DMS53 (cell line): ENCODE data around the gene RUSC1.

Experiments used
- DNase-seq: peaks from one replicate; lab custom pipeline; 2025; lab: John Stamatoyannopoulos, UW

Gene RUSC1

GRCh38 chr1:155295942-155296267 lies 24.8 kb upstream of the RUSC1 start:
- DNase-seq, result no peak

GRCh38 chr1:155296661-155297060 lies 24.0 kb upstream of the RUSC1 start:
- no peak for DNase-seq

GRCh38 chr1:155297384-155297783 lies 23.3 kb upstream of the RUSC1 start:
- no peak for DNase-seq

GRCh38 chr1:155300024-155300423 lies 20.7 kb upstream of the RUSC1 start:
- DNase-seq, result no peak

- no peak for DNase-seq
Measured at GRCh38 chr1:155300553-155301329, 20.0 kb upstream of the RUSC1 start.

GRCh38 chr1:155301342-155301841 lies 19.3 kb upstream of the RUSC1 start, which contains the start of gene PKLR:
Gene PKLR (minus strand): TSS chr1:155301438. CDS start chr1:155301395, 43 bp downstream.
- no peak for DNase-seq

- peak; percentile 66 for DNase-seq
Measured at GRCh38 chr1:155304558-155305063, 16.1 kb upstream of the RUSC1 start.

GRCh38 chr1:155305881-155306391 lies 14.8 kb upstream of the RUSC1 start:
- DNase-seq, result no peak

GRCh38 chr1:155307247-155307740 lies 13.4 kb upstream of the RUSC1 start:
- peak; percentile 46 for DNase-seq

GRCh38 chr1:155308493-155309422 lies 11.9 kb upstream of the RUSC1 start, which contains the start of gene FDPS:
Gene FDPS (plus strand): TSS chr1:155308866. CDS start chr1:155309790, 924 bp downstream.
- peak; percentile 99 for DNase-seq

GRCh38 chr1:155309423-155310021 lies 11.2 kb upstream of the RUSC1 start:
- DNase-seq, result peak; percentile 48

GRCh38 chr1:155313261-155313660 lies 7.4 kb upstream of the RUSC1 start:
- DNase-seq, result no peak

GRCh38 chr1:155316922-155317321 lies 3.8 kb upstream of the RUSC1 start:
- no peak for DNase-seq

GRCh38 chr1:155318082-155318481 lies 2.6 kb upstream of the RUSC1 start:
- no peak for DNase-seq

- no peak for DNase-seq
Measured at GRCh38 chr1:155319536-155319935, 1.2 kb upstream of the RUSC1 start.

- DNase-seq, result no peak
Measured at GRCh38 chr1:155320252-155320651, 442 bp upstream of the RUSC1 start.

GRCh38 chr1:155321639-155322503 lies 1.2 kb downstream of the RUSC1 start:
- DNase-seq, result peak; percentile 67

- DNase-seq, result peak; percentile 59
Measured at GRCh38 chr1:155322571-155322952, 1.9 kb downstream of the RUSC1 start.

- DNase-seq, result peak; percentile 97
Measured at GRCh38 chr1:155322953-155323728, 2.4 kb downstream of the RUSC1 start.

- DNase-seq, result peak; percentile 94
Measured at GRCh38 chr1:155323729-155324036, 3.0 kb downstream of the RUSC1 start.
